ENCODE results near the gene C7orf57. TPM values are rescaled to one million over a fixed set of nuclear protein-coding genes. Genes with fewer than 3 reads are reported as not detected.

Gene C7orf57
- total and polyA plus RNA-seq, 2 experiments from 2014 or later: 0.42 to 2.1 TPM

- TF ChIP-seq CTCF (conservative IDR thresholded peaks at IDR 0.05; ENCODE audit: low read depth in 2 of 2) (no peak), REST (IDR thresholded peaks at IDR 0.05; ENCODE audit: unreplicated experiment) (no peak)
These were observed 25.4 kb upstream of the C7orf57 start (continued) for GRCh38 chr7:48009954-48010353.

- no peaks in the 10 kb centered on the region for H3K36me3 ChIP-seq (ENCODE audit: insufficient read depth)
- Mint-ChIP-seq H3K9me3 (no peaks in the 10 kb centered on the region; the same call in 2 of the 3 replicates), H3K4me3 (no peak overlapping the region), H3K36me3 (ENCODE audit: low read depth) (no peaks in the 10 kb centered on the region), H3K27ac (no peak overlapping the region), H3K4me1 (no peaks in the 10 kb centered on the region), H3K27me3 (ENCODE audit: insufficient read depth, low read depth, poor library complexity) (no peaks in the 10 kb centered on the region)
- H3K4me1 ChIP-seq (ENCODE audit: insufficient read depth): no peaks in the 10 kb centered on the region
- DNase-seq (ENCODE audit: low spot score): no peak
- no peak overlapping the region for H3K4me3 ChIP-seq
- H3K27me3 ChIP-seq (ENCODE audit: insufficient read depth): no peaks in the 10 kb centered on the region
- H3F3A ChIP-seq (replicated peaks; ENCODE audit: low read depth): no peaks in the 10 kb centered on the region
- H3K9me2 ChIP-seq (ENCODE audit: insufficient read depth): peaks cover 11% of the 10 kb centered on the region; the same call in 1 of the 2 replicates
- no peak for ATAC-seq
- no peak overlapping the region for H2AFZ ChIP-seq
- H4K20me1 ChIP-seq (replicated peaks; ENCODE audit: insufficient read depth): no peaks in the 10 kb centered on the region
- H3K4me2 ChIP-seq: no peak overlapping the region
- no peak overlapping the region for H3K27ac ChIP-seq (ENCODE audit: low read depth)
- H3K79me2 ChIP-seq (replicated peaks; ENCODE audit: insufficient read depth): no peaks in the 10 kb centered on the region
- TF ChIP-seq REST (IDR thresholded peaks at IDR 0.05; ENCODE audit: unreplicated experiment): no peak
- no peak for TF ChIP-seq ZNF331 (CRISPR knock-in tag; IDR thresholded peaks at IDR 0.05; ENCODE audit: low read depth)
- no peak for TF ChIP-seq CREB1 (CRISPR knock-in tag; IDR thresholded peaks at IDR 0.05; ENCODE audit: low read depth)
- no peak for TF ChIP-seq ZNF114 (CRISPR knock-in tag; IDR thresholded peaks at IDR 0.05)
- TF ChIP-seq ETS1 (IDR thresholded peaks at IDR 0.05): no peak
- no peak for TF ChIP-seq EZH2phosphoT487 (IDR thresholded peaks at IDR 0.05; ENCODE audit: unreplicated experiment)
- no peak for TF ChIP-seq POLR2AphosphoS5 (IDR thresholded peaks at IDR 0.05; ENCODE audit: low read depth)
- no peak for TF ChIP-seq CTCF (conservative IDR thresholded peaks at IDR 0.05; ENCODE audit: low read depth in 2 of 2)
- TF ChIP-seq NANOG (IDR thresholded peaks at IDR 0.05; ENCODE audit: borderline replicate concordance): no peak
These were observed 24.0 kb upstream of the C7orf57 start for GRCh38 chr7:48011323-48011722.
